ENCODE measurements around the gene KIF5B.
A peak's percentile ranks its signal among the peaks of the same experiment; 100 is the strongest.
"Not testable (repeated sequence)": the region's sequence is repeated elsewhere in the genome, so short reads cannot be mapped to it uniquely, and the experiment has no call there.

The KIF5B gene

DNA sequence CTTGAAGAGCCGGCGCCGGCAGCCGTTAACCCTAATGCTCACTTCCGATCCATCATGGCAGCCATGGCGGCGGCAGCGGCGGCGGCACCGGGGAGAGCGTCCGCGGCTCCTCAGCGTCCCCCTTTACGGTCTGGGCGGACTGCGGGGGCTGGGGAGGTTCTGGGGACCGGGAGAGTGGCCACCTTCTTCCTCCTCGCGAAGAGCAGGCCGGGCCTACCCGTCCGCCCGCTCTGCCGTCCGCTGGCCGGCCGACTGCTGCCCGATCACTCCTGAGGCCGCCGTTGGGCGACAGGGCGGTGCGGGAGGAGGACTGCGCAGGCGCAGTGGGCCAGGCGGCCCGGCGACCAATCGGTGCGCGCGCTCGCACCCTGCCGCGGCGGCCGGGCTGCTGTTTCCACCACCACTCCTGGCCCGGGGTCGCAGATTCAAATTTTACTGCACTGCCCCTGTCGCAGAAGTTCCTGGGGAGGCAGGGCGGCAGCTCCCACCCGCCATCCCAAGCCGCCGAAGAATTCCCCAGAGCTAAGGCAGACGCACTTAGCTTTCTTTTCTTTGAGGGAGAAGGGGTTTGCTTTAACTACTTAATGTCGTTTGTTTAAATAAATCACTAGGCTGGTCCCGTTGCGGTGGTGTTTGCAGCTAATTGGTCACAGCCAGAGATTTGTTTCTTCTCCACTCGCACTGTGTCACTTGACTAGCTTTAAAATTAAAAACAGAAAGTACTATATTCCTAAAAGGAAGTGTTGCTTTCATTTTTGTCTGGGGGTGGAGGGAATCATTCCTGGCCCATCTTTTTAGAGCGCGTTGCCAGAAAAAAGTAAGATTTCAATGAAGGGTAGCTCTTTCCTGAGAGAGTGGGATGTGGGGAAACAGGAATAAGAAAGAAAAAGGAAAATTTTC, at the start of gene KIF5B:
Gene KIF5B, minus strand, starts transcription at position 290 of the 900 bp plus-strand sequence. CDS start 452 bp downstream, outside the sequence.
- peak; percentile 77 to 80 (median 77) for DNase-seq (ENCODE audit: low read depth in 3 of 3)

DNA sequence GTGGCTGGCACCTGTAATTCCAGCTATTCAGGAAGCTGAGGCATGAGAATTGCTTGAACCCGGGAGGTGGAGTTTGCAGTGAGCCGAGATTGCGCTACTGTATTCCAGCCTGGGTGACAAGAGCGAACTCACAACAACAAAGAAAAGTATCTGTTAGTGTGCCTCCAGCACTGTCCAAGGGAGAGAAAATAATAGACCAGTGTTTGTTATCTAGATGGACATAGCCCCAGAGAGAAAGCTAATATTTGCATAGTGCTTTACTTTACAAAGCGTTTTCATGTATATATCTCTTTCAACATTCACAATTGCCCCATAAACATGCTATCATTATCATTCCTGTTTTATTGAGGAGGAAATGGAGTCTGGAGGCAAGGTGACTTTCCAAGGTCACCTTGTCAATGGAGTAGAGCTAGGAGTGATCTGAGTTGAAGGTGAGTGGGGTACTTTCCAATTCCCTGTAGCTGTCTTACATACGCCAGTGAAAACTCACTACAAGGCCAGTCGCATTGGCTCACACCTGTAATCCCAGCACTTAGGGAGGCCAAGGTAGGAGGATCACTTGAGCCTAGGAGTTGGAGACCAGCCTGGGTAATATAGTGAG, 49.7 kb upstream of the KIF5B start:
- no peak for DNase-seq (ENCODE audit: low read depth in 3 of 3)

DNA sequence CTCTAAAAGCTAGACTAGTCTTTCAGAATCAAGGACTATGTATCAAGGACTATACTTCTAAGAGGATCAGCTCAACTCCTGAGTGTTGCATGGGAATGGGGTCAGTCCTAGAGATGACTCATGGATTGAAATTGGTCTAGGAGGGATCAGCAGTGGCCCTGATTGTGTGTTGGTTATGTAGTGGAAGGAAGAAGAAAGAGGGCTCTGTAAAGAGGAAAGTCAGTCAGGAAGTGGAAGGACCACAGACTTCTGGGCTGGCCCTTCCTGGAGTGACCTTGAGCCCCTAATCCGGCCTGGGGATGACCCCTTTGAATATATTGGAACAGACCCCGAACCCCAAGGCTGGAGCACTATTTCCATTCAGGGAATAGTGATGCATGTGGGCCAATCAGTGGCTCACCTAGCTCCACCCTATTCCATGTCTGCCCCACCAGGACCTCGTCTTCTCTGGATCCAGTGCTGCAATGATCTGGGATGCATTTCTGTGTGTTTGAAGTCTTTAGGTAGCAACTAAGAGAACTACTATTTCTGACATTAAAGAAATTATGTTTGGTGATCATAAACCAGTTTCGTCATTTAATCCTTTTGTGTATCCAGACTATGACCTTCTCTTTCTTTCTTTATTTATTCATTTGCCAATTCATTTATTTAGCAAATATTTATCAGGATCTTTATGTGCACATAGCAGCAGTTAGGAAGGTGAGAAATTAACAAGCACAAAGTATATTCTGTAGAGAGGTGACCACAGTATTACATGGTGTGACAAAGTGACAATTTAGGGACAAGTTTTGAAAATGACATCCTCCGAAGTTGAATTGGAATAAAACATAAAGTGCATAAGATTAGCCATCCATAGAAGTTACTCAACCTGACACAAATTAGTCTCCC, 48.6 kb upstream of the KIF5B start:
- DNase-seq (ENCODE audit: low read depth in 3 of 3) = no peak

DNA sequence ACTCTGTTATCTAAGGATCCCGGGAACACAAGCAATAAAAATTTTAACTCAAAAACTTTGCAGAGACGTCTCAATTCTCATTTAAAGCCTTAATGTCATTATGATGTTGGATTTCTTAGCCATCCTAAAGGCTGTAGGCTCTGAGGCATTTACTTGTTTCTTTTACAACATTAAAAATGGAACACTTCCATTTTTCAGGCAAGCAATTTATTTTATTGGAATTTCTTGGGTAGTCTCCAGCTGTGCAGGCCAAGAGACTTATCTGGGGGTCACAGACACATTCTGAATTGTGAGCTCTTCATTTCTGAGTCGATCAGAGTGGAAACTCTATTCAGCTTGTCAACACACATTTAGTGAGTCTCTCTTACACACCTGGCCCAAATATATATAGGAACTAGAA, 48.0 kb upstream of the KIF5B start:
- no peak for DNase-seq (ENCODE audit: low read depth in 3 of 3)

DNA sequence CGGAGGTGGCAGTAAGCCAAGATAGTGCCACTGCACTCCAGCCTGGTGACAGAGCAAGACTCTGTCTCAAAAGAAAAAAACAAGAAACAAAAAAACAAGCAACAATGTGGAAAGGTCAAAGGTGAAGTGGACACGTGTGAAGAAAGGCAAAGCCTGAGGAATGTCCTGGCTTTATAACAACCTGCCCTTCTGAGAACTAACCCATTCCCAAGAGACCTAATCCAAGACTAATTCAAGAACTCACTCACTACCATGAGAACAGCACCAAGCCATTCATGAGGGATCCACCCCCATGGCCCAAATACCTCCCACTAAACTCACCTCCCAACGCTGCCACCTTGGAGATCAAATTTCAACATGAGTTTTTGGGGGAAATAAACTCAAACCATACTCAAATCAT, 47.5 kb upstream of the KIF5B start:
- DNase-seq (ENCODE audit: low read depth in 3 of 3) = no peak

DNA sequence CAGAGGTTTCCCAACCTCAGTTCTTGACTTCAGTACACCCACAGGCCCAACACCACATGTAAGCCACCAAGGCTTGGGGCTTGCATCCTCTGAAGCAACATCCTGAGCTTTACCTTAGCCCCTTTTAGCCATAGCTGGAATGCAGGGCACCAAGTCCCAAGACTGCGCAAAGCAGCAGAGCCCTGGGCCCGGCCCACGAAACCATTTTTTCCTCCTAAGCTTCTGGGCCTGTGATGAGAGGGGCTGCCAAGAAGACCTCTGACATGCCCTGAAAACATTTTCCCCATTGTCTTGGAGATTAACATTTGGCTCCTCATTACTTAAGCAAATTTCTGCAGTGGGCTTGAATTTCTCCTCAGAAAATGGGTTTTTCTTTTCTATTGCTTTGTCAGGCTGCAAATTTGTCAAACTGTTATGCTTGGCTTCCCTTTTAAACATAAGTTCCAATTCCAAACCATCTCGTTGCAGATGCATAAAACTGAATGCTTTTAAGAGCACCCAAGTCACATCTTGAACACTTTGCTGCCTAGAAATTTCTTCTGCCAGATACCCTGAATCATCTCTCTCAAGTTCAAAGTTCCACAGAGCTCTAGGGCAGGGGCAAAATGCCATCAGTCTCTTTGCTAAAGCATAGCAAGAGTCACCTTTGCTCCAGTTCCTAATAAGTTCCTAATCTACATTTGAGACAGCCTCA, 42.5 kb upstream of the KIF5B start:
- DNase-seq (ENCODE audit: low read depth in 3 of 3) = not testable (repeated sequence)

DNA sequence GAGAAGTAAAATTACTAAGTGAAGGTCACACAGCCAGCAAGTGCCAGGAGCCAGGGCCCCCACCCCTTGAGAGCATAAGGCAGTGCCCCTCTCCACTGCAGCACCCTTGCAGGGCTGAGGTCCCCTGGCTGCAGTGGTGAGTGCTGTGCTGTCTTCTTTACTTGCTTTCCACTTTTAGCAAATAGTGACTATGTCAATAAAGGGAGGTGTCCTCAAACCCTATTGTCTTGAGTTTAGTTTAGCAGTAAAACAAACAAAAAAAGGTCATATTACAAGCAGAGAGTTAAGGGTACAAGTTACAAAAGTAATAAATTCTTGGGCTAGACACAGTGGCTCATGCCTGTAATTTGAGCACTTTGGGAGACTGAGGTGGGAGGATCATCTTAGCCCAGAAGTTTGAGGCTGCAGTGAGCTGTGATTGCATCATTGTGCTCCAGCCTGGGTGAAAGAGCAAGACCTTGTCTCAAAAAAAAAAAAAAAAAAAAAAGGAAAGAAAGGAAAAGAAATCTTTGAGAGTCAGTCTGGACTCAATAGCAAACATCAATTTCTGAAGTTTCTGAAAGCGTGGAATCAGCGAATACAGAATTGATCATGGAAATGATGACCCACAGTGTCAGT, 39.0 kb upstream of the KIF5B start:
- DNase-seq (ENCODE audit: low read depth in 3 of 3) = no peak

DNA sequence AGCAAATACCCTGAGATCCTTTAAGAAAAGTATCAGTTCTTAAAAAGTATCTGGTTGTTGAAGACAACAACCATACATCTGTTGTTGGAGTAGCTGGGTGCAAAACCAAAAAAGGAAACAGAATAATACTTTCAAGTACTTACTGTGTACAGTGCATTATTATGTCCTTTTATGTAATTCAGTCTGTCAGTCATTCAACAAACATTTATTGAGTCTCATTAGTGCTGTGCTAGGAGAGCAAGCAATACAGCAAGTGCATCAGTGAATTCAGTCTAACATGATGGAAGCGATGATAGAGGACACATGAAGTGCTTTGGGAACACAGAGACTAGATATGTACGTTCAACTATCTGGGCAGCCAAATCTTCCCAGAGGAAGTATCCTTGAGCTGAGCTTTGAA, 37.4 kb upstream of the KIF5B start:
- no peak for DNase-seq (ENCODE audit: low read depth in 3 of 3)

DNA sequence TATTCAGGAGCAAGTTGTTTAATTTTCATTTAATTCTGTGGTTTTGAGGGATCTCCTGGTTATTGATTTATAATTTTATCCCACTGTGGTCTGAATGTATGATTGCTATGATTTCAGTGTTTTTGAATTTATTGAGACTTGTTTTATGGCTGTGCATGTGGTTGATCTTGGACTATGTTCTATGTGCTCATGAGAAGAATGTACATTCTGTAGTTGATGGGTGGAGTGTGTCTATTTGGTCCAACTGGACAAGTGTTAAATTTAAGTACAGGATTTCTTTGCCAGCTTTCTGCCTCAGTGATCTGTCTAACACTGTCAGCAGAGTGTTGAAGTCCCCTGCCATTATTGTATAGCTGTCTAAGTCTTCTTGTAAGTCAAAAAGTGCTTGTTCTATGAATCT, 34.8 kb upstream of the KIF5B start:
- no peak for DNase-seq (ENCODE audit: low read depth in 3 of 3)

DNA sequence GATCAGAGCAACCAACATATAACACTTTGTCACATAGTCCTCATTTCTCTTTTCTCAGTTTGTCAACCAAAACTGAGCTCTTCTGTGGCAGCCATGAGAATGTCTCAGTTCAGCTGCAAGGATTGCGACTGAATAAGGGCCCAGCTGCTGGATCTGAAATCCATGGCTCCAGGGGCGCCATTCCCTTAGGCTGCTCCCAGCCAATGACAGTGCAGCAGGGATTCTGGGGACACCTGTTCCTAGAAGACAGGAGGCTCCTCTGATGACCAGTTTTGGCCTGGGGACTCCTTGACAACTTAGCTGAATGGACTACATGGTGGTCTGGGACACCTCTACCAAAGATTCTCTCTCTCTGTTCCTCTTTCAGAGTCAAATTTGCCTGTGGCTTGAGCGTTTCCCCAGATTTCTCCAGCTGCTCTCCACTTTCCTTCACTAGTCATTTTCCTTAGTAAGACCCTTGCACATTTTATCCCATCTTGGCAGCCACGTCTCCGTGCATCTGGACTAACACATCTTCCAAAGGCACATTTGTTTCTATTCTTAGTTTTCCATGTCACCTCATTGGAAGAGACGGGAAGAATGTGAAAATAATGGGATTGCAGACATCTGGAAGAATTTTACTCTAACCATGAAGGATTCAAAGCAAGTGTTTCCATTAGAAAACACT, 28.1 kb upstream of the KIF5B start:
- DNase-seq (ENCODE audit: low read depth in 3 of 3) = no peak

DNA sequence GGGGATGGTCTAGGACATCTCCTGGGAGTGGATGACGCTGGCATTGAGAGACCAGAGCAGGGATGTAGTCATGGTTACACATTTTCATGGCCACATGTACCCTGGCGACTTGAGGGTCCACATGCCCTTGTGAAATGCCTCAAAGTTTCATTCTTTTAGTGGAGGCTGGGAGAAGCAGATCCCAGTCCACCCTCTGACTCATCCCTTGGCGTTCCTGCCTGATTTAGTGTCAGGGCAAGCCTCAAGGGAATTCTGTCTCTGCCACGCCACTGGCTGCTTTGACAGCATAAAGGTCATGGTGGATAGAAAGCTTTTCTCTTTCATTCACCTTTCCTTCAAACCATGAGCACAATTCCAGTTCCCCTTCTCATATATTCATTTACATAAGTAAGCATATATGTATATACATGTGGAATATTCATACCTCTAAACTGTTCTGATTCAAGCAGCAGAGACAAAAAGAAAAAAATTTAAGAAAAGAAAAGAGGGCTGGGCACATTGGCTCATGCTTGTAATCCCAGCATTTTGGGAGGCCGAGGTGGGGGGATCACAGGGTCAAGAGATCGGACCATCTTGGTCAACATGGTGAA, 21.8 kb upstream of the KIF5B start:
- DNase-seq (ENCODE audit: low read depth in 3 of 3) = no peak

DNA sequence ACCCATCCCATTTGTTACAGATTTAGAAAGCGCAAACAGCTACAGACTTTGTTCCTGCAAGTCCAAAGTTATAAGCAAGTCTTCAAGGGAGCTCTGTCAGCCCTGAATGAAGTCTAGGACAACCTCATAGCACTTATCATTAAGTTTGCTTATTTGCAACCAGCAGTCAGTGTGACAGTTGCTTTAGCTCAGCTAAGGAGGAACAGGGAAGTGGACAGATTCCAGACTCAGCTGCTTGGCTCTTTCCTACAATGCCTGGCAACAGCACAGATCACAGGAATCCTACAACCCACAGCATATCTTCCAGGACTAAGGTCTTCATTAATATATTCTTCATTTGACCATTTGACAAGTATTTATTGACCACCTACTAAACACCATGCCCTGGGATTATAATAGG, 17.4 kb upstream of the KIF5B start:
- no peak for DNase-seq (ENCODE audit: low read depth in 3 of 3)

DNA sequence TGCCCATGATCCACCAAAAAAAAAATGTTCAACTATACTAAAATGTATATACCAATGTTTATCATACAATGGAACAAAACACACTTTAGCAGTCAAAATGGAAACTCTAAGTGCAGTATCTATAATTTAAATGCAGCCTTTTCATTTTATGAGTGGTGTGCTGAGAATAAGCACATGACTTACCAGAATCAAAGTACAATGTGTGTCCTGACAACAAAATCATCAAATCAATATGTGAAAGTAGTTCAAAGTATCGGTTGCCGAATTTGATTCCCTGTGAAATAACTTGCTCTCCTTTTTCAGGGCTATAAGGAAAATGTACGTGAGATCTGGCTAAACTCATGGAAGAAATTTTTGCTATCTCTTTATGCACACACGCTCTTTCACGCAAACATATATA, 16.9 kb upstream of the KIF5B start:
- no peak for DNase-seq (ENCODE audit: low read depth in 3 of 3)

DNA sequence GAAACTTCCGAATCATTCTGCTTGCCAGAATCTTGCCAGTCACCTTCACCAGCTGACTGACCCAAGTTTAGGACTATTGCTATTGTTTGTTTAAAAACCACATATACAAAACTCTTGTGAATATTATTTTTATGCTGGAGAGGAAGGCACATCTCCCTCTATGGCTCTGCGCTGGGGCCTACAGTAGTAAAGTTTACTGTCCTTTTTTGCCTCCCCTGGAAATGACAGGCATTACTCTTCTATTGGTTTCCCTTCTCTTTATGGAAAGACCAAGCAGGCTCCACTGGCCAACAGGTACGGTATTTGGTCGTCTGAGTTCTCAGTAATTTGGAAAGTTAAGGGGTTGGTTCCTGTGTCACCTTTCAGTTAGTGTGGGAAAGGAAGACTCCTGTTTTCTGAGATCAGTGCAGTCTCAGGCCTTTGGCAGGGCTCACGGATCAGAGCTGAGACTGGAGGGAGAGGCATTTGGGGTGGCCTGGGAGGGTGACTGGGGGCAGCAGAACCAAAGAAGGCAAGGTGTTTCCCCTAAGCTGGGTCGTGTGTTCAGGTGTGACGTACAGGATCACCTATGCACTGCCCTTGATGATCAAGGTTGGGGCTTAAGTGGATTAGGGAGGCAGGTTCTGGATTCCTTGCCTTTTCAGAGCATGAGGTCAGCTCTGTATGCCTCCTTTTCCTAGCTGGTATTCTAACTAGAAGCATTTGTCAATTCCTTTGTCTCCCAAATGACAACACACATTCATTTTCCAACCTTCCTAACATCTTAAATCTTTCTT, 16.0 kb upstream of the KIF5B start:
- DNase-seq (ENCODE audit: low read depth in 3 of 3) = no peak

DNA sequence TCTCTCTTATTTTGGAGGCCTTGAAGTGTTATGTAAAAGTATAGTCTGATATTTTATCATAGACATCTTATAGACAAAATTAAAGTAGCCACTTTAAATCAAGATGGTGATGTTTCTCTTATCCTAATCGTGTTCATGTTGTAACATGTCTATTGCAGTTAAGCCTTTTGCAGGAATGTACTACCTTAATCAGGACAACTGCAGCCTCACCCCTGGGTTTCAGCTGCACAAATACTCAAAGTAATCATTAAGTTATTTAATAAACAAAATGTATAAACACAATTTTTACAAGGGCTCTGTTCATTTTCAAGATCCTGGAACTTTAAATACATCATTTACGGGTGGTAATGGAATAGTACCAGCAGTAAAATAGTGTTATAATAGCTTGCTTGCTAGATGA, 14.4 kb upstream of the KIF5B start:
- no peak for DNase-seq (ENCODE audit: low read depth in 3 of 3)

DNA sequence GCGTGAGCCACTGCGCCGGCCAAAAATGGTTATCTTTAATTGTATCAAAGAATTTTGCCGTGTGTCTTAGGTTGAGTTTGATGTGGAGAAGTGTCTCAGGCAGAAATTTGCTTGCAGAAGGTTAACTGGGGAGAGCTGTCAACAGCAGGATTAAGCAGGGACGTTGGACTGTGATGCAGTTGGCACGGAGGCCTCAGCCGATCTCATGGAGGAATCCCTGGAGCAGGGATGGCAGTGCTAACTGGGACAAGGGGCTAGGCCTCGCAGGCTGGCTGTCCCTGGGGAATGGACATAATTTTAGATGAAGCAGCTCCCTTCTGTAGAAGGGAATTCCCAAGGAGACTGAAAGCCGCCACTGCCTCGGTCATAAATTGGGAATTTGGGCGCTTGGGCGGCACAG, 12.3 kb upstream of the KIF5B start:
- DNase-seq (ENCODE audit: low read depth in 3 of 3) = no peak

DNA sequence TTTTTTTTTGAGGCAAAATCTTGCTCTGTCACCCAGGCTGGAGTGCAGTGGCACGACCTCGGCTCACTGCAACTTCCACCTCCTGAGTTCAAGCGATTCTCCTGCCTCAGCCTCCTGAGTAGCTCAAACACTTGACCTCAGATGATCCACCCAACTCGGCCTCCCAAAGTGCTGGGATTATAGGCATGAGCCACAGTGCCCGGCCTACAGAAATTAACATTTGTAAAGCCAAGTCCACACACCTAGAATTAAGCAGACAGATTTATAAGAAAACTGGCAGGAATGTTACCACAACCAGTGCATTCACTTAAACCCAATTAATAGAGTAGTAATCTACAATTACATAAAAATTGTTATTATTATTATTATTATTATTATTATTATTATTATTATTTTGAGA, 11.7 kb upstream of the KIF5B start:
- not testable (repeated sequence) for DNase-seq (ENCODE audit: low read depth in 3 of 3)

DNA sequence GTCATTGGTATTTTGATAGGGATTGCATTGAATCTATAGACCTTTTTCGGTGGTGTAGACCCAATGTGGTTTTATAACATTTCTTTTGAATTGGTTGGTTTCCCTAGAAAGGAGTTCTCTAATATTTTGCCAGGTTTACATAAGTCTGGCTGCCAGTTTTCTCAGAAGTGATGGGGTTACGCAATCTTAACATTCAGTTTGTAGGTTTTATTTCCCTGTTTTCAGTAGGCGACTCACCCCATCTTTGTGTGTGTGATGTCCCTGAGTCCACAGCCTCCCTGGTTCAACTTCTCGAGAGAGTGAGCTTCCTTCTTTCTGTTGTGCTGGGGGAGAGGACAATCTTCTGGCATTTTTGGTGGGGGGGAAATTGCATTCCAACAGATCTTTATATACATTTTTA, 9.6 kb upstream of the KIF5B start:
- no peak for DNase-seq (ENCODE audit: low read depth in 3 of 3)

DNA sequence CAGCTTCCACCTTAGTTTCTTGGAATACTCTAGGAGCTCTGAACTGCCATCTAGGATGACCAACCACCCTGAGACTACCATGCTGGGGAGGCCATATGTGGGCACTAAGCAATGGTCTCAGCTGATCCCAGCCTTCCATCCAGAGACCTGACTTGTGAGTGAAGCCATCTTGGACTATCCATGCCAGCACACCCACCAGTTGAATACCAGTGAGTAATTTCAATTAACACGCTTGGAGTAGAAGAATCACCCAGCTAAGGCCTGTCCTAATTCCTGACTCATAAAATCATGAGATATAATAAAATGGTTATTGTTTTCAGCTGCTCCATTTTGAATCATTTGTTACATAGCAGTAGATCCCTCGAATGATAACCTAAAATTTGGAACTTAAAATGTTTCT, 5.2 kb upstream of the KIF5B start:
- DNase-seq (ENCODE audit: low read depth in 3 of 3) = no peak

DNA sequence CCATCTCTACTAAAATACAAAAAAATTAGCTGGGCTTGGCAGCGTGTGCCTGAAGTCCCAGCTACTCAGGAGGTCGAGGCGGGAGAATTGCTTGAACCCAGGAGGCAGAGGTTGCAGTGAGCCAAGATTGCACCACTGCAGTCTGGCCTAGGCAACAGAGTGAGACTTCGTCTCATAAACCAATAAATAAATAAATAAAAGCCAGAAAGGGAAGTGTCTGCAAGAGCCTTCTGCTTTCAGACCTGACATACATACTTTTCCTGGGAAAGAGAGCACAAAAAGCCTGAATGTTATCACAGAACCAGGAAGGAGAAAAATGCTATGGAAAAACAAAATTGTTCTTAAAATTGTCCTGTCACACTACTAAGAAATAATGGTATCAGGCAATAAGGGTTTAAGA, 4.1 kb upstream of the KIF5B start:
- DNase-seq (ENCODE audit: low read depth in 3 of 3) = no peak

Data from stimulated activated CD4-positive, alpha-beta T cell treated with anti-CD3 and anti-CD28 coated beads, TNF-alpha, amount 100 ng/mL, for 4 hours (primary cell).